GM12875 (cell line): ENCODE measurements around the gene MS4A6E.
"Not testable (repeated sequence)": the region's sequence is repeated elsewhere in the genome, so short reads cannot be mapped to it uniquely, and the experiment has no call there.

Source experiments
- H3K4me3 ChIP-seq: one replicate; pipeline ENCODE4 v1.5.1; 2011; ENCODE audit warnings: low read depth, low read length, control low read depth
- CTCF ChIP-seq: IDR thresholded peaks from 2 replicates; pipeline ENCODE4 v1.5.1; 2011; ENCODE audit warnings: low read depth, mild to moderate bottlenecking, control low read depth, inconsistent platforms, low read length, moderate library complexity, borderline replicate concordance; ENCODE audit not compliant: insufficient read depth

Gene MS4A6E

GRCh38 chr11:60301178-60301577 lies 25.9 kb upstream of the MS4A6E start:
- no peak overlapping the region for H3K4me3 ChIP-seq
- no peak for TF ChIP-seq CTCF

- not testable (repeated sequence) for H3K4me3 ChIP-seq
These were observed 25.2 kb upstream of the MS4A6E start for GRCh38 chr11:60301884-60302283.

- no peak overlapping the region for H3K4me3 ChIP-seq
- no peak for TF ChIP-seq CTCF
These were observed 23.4 kb upstream of the MS4A6E start for GRCh38 chr11:60303661-60304060.

GRCh38 chr11:60305906-60306619 lies 21.0 kb upstream of the MS4A6E start:
- TF ChIP-seq CTCF = no peak
- no peak overlapping the region for H3K4me3 ChIP-seq

- H3K4me3 ChIP-seq = no peak overlapping the region
- TF ChIP-seq CTCF = no peak
These were observed 19.4 kb upstream of the MS4A6E start for GRCh38 chr11:60307507-60308195.

GRCh38 chr11:60310407-60310998 lies 16.6 kb upstream of the MS4A6E start:
- no peak overlapping the region for H3K4me3 ChIP-seq
- no peak for TF ChIP-seq CTCF

- H3K4me3 ChIP-seq = no peak overlapping the region
- TF ChIP-seq CTCF = no peak
These were observed 12.3 kb upstream of the MS4A6E start for GRCh38 chr11:60314635-60315321.
